A549 (cell line): ENCODE results near the gene MOK. TPM values are rescaled to one million over a fixed set of nuclear protein-coding genes. Genes with fewer than 3 reads are reported as not detected.

Experiments
- ATAC-seq, 2 experiments: fragments of 200-7000 bp in 1 of 2; fragments of >200 bp in 1 of 2; cut with Nextera tagmentation in 1 of 2; cut with Tn5 transposase in 1 of 2; 3 replicates each; pipeline versions ENCODE4 v1.8.0 to v1.9.1; 2018 to 2020; ENCODE audit warnings: mild to moderate bottlenecking in 1 of 2, moderate library complexity in 1 of 2
- CTCF ChIA-PET: fragments of 300-600 bp; sonication (Branson Sonifier 250); formaldehyde crosslinking; extraction: SDS; loops from one replicate; lab custom pipeline; 2021; ENCODE audit warnings: antibody characterized with exemption, inconsistent platforms; lab: Yijun Ruan, JAX
- POLR2A ChIA-PET: fragments of 350-600 bp; formaldehyde crosslinking; extraction: SDS; loops from one replicate; lab custom pipeline; 2021; ENCODE audit warnings: antibody characterized with exemption, inconsistent platforms; lab: Yijun Ruan, JAX
- DNase-seq, 2 experiments: peaks; one replicate each; pipeline versions ENCODE4 v3.0.0 to v3.0.0-alpha.2; 2011 to 2016; ENCODE audit warnings: low read depth in 1 of 2, low spot score in 1 of 2
- FAIRE-seq: peaks from 2 replicates; lab custom pipeline; 2011; peaks lifted over from hg19 to GRCh38; lab: Jason Lieb, UNC
- H3K27ac ChIP-seq, 2 experiments: fragments of >200 bp; sonication (Bioruptor Twin); formaldehyde crosslinking; 3 replicates each; pipeline ENCODE4 v1.5.1; 2016 to 2017
- H3K4me1 ChIP-seq: fragments of >200 bp; sonication (Bioruptor Twin); formaldehyde crosslinking; 3 replicates; pipeline ENCODE4 v1.6.1; 2016
- H3K4me2 ChIP-seq: fragments of >200 bp; sonication (Bioruptor Twin); formaldehyde crosslinking; 3 replicates; pipeline ENCODE4 v1.6.1; 2016
- H3K4me3 ChIP-seq: fragments of >200 bp; sonication (Bioruptor Twin); formaldehyde crosslinking; 3 replicates; pipeline ENCODE4 v1.5.1; 2016
- H3K9me3 ChIP-seq: fragments of >200 bp; sonication (Bioruptor Twin); formaldehyde crosslinking; 3 replicates; pipeline ENCODE4 v1.6.1; 2016
- BCL3 ChIP-seq: fragments of >200 bp; sonication (Bioruptor Twin); formaldehyde crosslinking; IDR thresholded peaks from 3 replicates; pipeline ENCODE4 v1.6.1; 2016
- CTCF ChIP-seq: fragments of >200 bp; sonication (Bioruptor Twin); formaldehyde crosslinking; IDR thresholded peaks from 3 replicates; pipeline ENCODE4 v1.5.1; 2016
- EHMT2 ChIP-seq: fragments of 200-600 bp; sonication (generic); IDR thresholded peaks from 2 replicates; pipeline ENCODE4 v1.6.1; 2016; ENCODE audit warnings: antibody characterized with exemption, low read depth, mild to moderate bottlenecking, moderate library complexity
- ESRRA ChIP-seq: fragments of 150-350 bp; IDR thresholded peaks from 2 replicates; pipeline ENCODE4 v1.6.1; 2014; ENCODE audit warnings: mild to moderate bottlenecking, low read length, borderline replicate concordance
- GATA3 ChIP-seq: IDR thresholded peaks from 2 replicates; pipeline ENCODE4 v1.6.1; 2012; ENCODE audit warnings: borderline replicate concordance
- HDAC2 ChIP-seq: fragments of 200-600 bp; sonication (generic); IDR thresholded peaks from 2 replicates; pipeline ENCODE4 v1.6.1; 2016
- HEYL ChIP-seq: fragments of 250-450 bp; sonication (Bioruptor Pico); IDR thresholded peaks from 2 replicates; pipeline ENCODE4 v1.8.0; 2021; ENCODE audit warnings: mild to moderate bottlenecking, moderate library complexity
- HOXB5 ChIP-seq: fragments of 250-450 bp; sonication (Bioruptor Pico); IDR thresholded peaks from 2 replicates; pipeline ENCODE4 v1.5.0; 2020; ENCODE audit warnings: mild to moderate bottlenecking, moderate library complexity
- KDM5A ChIP-seq: fragments of 200-600 bp; sonication (generic); IDR thresholded peaks from 2 replicates; pipeline ENCODE4 v1.6.1; 2016; ENCODE audit warnings: antibody characterized with exemption, mild to moderate bottlenecking
- MAZ ChIP-seq: fragments of 150-350 bp; IDR thresholded peaks from 2 replicates; pipeline ENCODE4 v1.6.1; 2014; ENCODE audit warnings: antibody characterized with exemption, low read depth, low read length, borderline replicate concordance
- PBX3 ChIP-seq: IDR thresholded peaks from 2 replicates; pipeline ENCODE4 v1.6.1; 2012
- POLR2A ChIP-seq: IDR thresholded peaks from 2 replicates; pipeline ENCODE4 v1.6.1; 2012; ENCODE audit warnings: mild to moderate bottlenecking, low read length
- RAD21 ChIP-seq, 2 experiments: fragments of >200 bp in 1 of 2; sonication (Bioruptor Twin) in 1 of 2; formaldehyde crosslinking in 1 of 2; IDR thresholded peaks in 1 of 2; conservative IDR thresholded peaks in 1 of 2; 2 replicates in 1 of 2; 3 replicates in 1 of 2; pipeline ENCODE4 v1.6.1; 2012 to 2018; ENCODE audit warnings: inconsistent platforms in 1 of 2
- RARB ChIP-seq: fragments of 250-450 bp; sonication (Bioruptor Pico); IDR thresholded peaks from 2 replicates; pipeline ENCODE4 v1.8.0; 2021; ENCODE audit warnings: mild to moderate bottlenecking, moderate library complexity
- RFX5 ChIP-seq: fragments of 450-650 bp; IDR thresholded peaks from 2 replicates; pipeline ENCODE4 v1.7.1; 2014; ENCODE audit warnings: antibody characterized with exemption, mild to moderate bottlenecking, moderate library complexity
- TP53 ChIP-seq: fragments of 250-450 bp; sonication (Bioruptor Pico); IDR thresholded peaks from 2 replicates; pipeline ENCODE4 v1.5.0; 2021; ENCODE audit warnings: mild to moderate bottlenecking, moderate library complexity
- WGBS: methylation state at CpG from one replicate; pipeline ENCODE4 v1.1.6; 2017; ENCODE audit errors: missing lambda C conversion rate; 5-methylcytosine and 5-hydroxymethylcytosine counted together
- polyA plus RNA-seq, 4 experiments: library from polyadenylated mRNA; depleted of rRNA in 3 of 4; stranded (reverse); fragments of >200 nt; fragmentation: RNase III in 1 of 4; extraction: RNeasy Plus Mini Kit Qiagen cat#74134 plus additional on column Dnase treatment in 1 of 4; gene quantifications; 2 replicates in 3 of 4; 3 replicates in 1 of 4; pipeline ENCODE4 v1.2.3, GENCODE V29; 2011 to 2017

Gene MOK
- polyA plus RNA-seq, 2 of the 4 experiments (the other 2 are of a cell fraction), result 12.6 to 18.5 TPM

GRCh38 chr14:102210421-102211042, 94.4 kb downstream of the MOK start:
- H3K4me2 ChIP-seq, result no peak overlapping the region
- DNase-seq, result no peak
- no peak for FAIRE-seq
- POLR2A ChIA-PET, result no interaction called here
- ATAC-seq, result no peak
- H3K27ac ChIP-seq, result no peak overlapping the region
- 98% methylated on average over 25 of the region's 25 CpGs for WGBS
- CTCF ChIA-PET, result interaction anchor here (1.0 kb wide), 1 partner anchor 440 kb away, joined by 3 read pairs; no protein-coding TSS in a partner anchor
- no peaks in the 10 kb centered on the region for H3K9me3 ChIP-seq
- no peaks in the 10 kb centered on the region for H3K4me1 ChIP-seq
- no peak overlapping the region for H3K4me3 ChIP-seq
- no peak for TF ChIP-seq TP53 (CRISPR knock-in tag)
- TF ChIP-seq RFX5, result no peak
- no peak for TF ChIP-seq GATA3
- TF ChIP-seq POLR2A, result no peak
- no peak for TF ChIP-seq ESRRA

GRCh38 chr14:102209224-102209966, 95.6 kb downstream of the MOK start:
- 79% methylated on average over 19 of the region's 19 CpGs for WGBS
- no peaks in the 10 kb centered on the region for H3K4me1 ChIP-seq
- H3K9me3 ChIP-seq, result no peaks in the 10 kb centered on the region
- H3K27ac ChIP-seq, result no peak overlapping the region
- no peak for TF ChIP-seq RFX5
- TF ChIP-seq MAZ, result no peak
- TF ChIP-seq EHMT2, result no peak
- peak; percentile 31 to 40; a peak in 3 of 5 replicates for TF ChIP-seq RAD21 (conservative IDR thresholded peaks at IDR 0.05 in 1 of 2, IDR thresholded peaks at IDR 0.05 in 1 of 2)
- TF ChIP-seq CTCF, result peak; percentile 16; the same call in 2 of the 3 replicates
- no peak overlapping the region for H3K4me2 ChIP-seq
- POLR2A ChIA-PET, result no interaction called here
- peak; percentile 85 to 86 for ATAC-seq
- CTCF ChIA-PET, result interaction anchor here (0.6 to 1.1 kb wide), 3 partner anchors 10 to 366 kb away, joined by 3 read pairs; no protein-coding TSS in a partner anchor
- DNase-seq, result peak; percentile 27 to 60
- no peak overlapping the region for H3K4me3 ChIP-seq
- no peak for FAIRE-seq

GRCh38 chr14:102208741-102209140, 96.2 kb downstream of the MOK start:
- H3K9me3 ChIP-seq, result no peaks in the 10 kb centered on the region
- ATAC-seq, result no peak
- FAIRE-seq, result no peak
- H3K27ac ChIP-seq, result no peak overlapping the region
- H3K4me1 ChIP-seq, result no peaks in the 10 kb centered on the region
- H3K4me2 ChIP-seq, result no peak overlapping the region
- H3K4me3 ChIP-seq, result no peak overlapping the region
- no peak for DNase-seq
- ChIA-PET POLR2A (no interaction called here), CTCF (interaction anchor here (0.6 to 1.1 kb wide), 3 partner anchors 10 to 365 kb away, joined by 3 read pairs; no protein-coding TSS in a partner anchor)
- 93% methylated on average over 17 of the region's 17 CpGs for WGBS
- no peak for TF ChIP-seq PBX3
- TF ChIP-seq EHMT2, result no peak
- TF ChIP-seq CTCF, result no peak
- no peak for TF ChIP-seq POLR2A
- TF ChIP-seq BCL3, result no peak
- no peak for TF ChIP-seq ESRRA
- TF ChIP-seq KDM5A, result no peak
- TF ChIP-seq RARB (CRISPR knock-in tag), result no peak
- no peak for TF ChIP-seq HDAC2
- no peak for TF ChIP-seq HEYL (CRISPR knock-in tag)
- TF ChIP-seq HOXB5 (CRISPR knock-in tag), result no peak
- TF ChIP-seq RFX5, result no peak
- TF ChIP-seq, all 56 proteins: peak for 0
